Liver (tissue), 3 donors: ENCODE measurements around the gene SYS1.

Experiments used
- FOXA2 ChIP-seq: IDR thresholded peaks from 2 replicates; pipeline ENCODE4 v1.6.1; 2016; ENCODE audit warnings: antibody characterized with exemption
- GABPA ChIP-seq, 2 donors: IDR thresholded peaks in 1 of 2; conservative IDR thresholded peaks in 1 of 2; 2 replicates each; pipeline ENCODE4 v1.6.1; 2016; ENCODE audit warnings: antibody characterized with exemption in 2 of 2, mild to moderate bottlenecking in 1 of 2, moderate library complexity in 1 of 2
- JUND ChIP-seq, 2 donors: IDR thresholded peaks; 2 replicates each; pipeline ENCODE4 v1.6.1; 2016; ENCODE audit warnings: antibody characterized with exemption in 2 of 2
- NR2F2 ChIP-seq: IDR thresholded peaks from 2 replicates; pipeline ENCODE4 v1.6.1; 2016; ENCODE audit warnings: antibody characterized with exemption
- RAD21 ChIP-seq, 2 donors: IDR thresholded peaks; 2 replicates each; pipeline ENCODE4 v1.6.1; 2016; ENCODE audit warnings: antibody characterized with exemption in 2 of 2, mild to moderate bottlenecking in 2 of 2
- RXRA ChIP-seq, 2 donors: IDR thresholded peaks; 2 replicates each; pipeline ENCODE4 v1.6.1; 2017 to 2018; ENCODE audit warnings: antibody characterized with exemption in 2 of 2, mild to moderate bottlenecking in 1 of 2
- SP1 ChIP-seq: IDR thresholded peaks from 2 replicates; pipeline ENCODE4 v1.6.1; 2018; ENCODE audit warnings: antibody characterized with exemption, mild to moderate bottlenecking
- TF ChIP-seq, protein P1 (sequence below): fragments of 150-350 bp; IDR thresholded peaks from 2 replicates; pipeline ENCODE4 v1.5.1; 2017; ENCODE audit warnings: improper control_type of control experiment, low read depth, low read length; ENCODE audit not compliant: missing input control
- donor health status: healthy.
- donor health status: healthy.

DNA sequence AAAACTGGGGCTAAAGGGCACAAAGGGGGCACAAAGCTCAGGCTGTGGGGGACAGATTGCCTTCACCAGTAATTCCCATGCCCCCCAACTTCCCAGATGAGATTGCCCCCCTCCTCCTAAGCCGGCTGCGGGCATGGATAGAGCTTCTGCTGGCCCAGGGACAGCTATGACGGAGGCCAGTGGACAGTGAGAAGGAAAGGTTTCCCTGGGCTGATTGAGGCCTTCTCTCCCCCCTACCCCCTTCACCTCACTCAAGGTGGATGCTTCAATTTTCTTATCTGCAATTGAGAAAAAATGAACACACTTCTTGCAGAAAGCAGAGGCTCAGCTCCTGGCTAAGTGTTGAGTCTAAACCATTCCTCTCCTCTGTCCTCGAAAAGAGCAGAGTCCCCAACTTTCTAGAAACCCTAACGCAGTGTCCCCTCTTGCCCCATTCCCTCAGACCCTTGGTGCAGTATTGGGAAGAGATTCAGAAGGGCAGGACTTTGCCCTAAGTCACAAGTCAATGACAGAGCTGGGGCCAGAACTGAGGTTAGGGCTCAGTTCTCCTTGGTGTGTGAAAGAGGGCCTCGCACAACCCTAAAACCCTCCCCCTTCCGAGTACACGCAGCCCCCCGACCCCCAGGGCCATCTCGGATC is 15.5 kb upstream of the SYS1 start:
- TF ChIP-seq, protein P1, sequence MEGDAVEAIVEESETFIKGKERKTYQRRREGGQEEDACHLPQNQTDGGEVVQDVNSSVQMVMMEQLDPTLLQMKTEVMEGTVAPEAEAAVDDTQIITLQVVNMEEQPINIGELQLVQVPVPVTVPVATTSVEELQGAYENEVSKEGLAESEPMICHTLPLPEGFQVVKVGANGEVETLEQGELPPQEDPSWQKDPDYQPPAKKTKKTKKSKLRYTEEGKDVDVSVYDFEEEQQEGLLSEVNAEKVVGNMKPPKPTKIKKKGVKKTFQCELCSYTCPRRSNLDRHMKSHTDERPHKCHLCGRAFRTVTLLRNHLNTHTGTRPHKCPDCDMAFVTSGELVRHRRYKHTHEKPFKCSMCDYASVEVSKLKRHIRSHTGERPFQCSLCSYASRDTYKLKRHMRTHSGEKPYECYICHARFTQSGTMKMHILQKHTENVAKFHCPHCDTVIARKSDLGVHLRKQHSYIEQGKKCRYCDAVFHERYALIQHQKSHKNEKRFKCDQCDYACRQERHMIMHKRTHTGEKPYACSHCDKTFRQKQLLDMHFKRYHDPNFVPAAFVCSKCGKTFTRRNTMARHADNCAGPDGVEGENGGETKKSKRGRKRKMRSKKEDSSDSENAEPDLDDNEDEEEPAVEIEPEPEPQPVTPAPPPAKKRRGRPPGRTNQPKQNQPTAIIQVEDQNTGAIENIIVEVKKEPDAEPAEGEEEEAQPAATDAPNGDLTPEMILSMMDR = no peak
- TF ChIP-seq RAD21 (IDR thresholded peaks at IDR 0.05) = no peak
- TF ChIP-seq GABPA (IDR thresholded peaks at IDR 0.05 in 1 of 2, conservative IDR thresholded peaks at IDR 0.05 in 1 of 2) = no peak
- peak; percentile 6 for TF ChIP-seq SP1
- no peak for TF ChIP-seq FOXA2
- TF ChIP-seq RXRA (IDR thresholded peaks at IDR 0.05) = peak in 1 of 2 donors; percentile 28
- TF ChIP-seq JUND (IDR thresholded peaks at IDR 0.05) = no peak
- TF ChIP-seq NR2F2 = no peak
